GM10266 (cell line): ENCODE results near the gene HOXA7.

Experiments used
- DNase-seq: peaks from one replicate; pipeline ENCODE4 v3.0.0; 2012; ENCODE audit errors: extremely low spot score
- CTCF ChIP-seq: IDR thresholded peaks from 2 replicates; pipeline ENCODE4 v1.5.1; 2012; ENCODE audit warnings: mild to moderate bottlenecking, low read depth; ENCODE audit not compliant: control insufficient read depth, insufficient read depth; ENCODE audit errors: missing control alignments

HOXA7 gene

GRCh38 chr7:27156508-27156898 lies at the start of gene HOXA7:
HOXA7 (minus strand) TSS chr7:27156675; CDS start chr7:27156545, 130 bp downstream.
- no peak for DNase-seq
- no peak for TF ChIP-seq CTCF

- no peak for TF ChIP-seq CTCF
- DNase-seq: no peak
Observed at GRCh38 chr7:27205325-27206280, 49.1 kb upstream of the HOXA7 start.

- TF ChIP-seq CTCF: no peak
- no peak for DNase-seq
Observed at GRCh38 chr7:27204851-27205322, 48.4 kb upstream of the HOXA7 start.

GRCh38 chr7:27203964-27204594 lies 47.6 kb upstream of the HOXA7 start:
- TF ChIP-seq CTCF: no peak
- no peak for DNase-seq

GRCh38 chr7:27203365-27203953 lies 47.0 kb upstream of the HOXA7 start:
- no peak for DNase-seq

GRCh38 chr7:27202862-27203134 lies 46.3 kb upstream of the HOXA7 start:
- no peak for TF ChIP-seq CTCF
- DNase-seq: no peak

More at GRCh38 chr7:27203365-27203953, 47.0 kb upstream of the HOXA7 start:
- no peak for TF ChIP-seq CTCF
